ENCODE results near the gene ENTPD2.
"Not testable (repeated sequence)": the region's sequence is repeated elsewhere in the genome, so short reads cannot be mapped to it uniquely, and the experiment has no call there.

ENTPD2 gene

DNA sequence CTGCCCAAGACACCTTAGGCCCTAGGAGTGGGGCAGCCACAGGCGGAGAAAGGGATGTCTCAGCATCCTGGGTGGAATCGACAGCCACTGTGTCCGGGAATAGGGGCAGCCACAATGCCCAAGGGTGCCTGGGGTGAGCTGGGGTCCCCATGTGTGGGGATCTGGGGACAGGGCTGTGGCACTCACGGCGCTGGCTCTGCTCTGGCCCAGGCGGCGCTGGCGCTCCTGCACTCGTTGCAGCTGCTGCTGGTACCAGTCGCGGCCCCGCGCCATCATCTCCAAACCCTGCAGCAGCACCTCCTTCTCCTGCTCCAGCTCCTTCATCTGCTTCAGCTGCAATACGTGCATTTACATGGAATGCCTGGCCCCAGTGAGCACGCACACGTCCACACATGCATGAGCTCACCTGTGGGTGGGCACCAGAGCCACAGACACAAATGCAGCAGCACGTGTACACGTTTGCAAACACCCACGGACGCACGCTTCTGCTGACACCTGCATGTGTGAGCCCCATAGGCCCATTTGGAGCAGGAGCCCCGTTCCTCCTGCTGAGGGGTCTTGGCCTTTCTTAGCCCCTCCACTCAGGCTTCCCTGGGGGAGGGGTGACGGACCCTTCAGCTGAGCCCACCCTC, 11.6 kb upstream of the ENTPD2 start:
- CTCF ChIA-PET = interaction anchor here (0.8 to 11.6 kb wide), 10 partner anchors 7 to 162 kb away, joined by 3 to 202 read pairs (median 14); partner anchors contain the start of genes ABCA2, FUT7, MAN1B1 and NPDC1
- TF ChIP-seq, protein P1, sequence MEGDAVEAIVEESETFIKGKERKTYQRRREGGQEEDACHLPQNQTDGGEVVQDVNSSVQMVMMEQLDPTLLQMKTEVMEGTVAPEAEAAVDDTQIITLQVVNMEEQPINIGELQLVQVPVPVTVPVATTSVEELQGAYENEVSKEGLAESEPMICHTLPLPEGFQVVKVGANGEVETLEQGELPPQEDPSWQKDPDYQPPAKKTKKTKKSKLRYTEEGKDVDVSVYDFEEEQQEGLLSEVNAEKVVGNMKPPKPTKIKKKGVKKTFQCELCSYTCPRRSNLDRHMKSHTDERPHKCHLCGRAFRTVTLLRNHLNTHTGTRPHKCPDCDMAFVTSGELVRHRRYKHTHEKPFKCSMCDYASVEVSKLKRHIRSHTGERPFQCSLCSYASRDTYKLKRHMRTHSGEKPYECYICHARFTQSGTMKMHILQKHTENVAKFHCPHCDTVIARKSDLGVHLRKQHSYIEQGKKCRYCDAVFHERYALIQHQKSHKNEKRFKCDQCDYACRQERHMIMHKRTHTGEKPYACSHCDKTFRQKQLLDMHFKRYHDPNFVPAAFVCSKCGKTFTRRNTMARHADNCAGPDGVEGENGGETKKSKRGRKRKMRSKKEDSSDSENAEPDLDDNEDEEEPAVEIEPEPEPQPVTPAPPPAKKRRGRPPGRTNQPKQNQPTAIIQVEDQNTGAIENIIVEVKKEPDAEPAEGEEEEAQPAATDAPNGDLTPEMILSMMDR (IDR thresholded peaks at IDR 0.05; ENCODE audit: control extremely low read depth, extremely low read depth, low read depth, missing control alignments) = no peak
- DNase-seq (ENCODE audit: extremely low spot score) = no peak
- POLR2A ChIA-PET = no interaction called here

GRCh38 chr9:137064880-137065164, 11.0 kb upstream of the ENTPD2 start:
- TF ChIP-seq, protein P1 (IDR thresholded peaks at IDR 0.05; ENCODE audit: control extremely low read depth, extremely low read depth, low read depth, missing control alignments) = no peak
- no peak for DNase-seq (ENCODE audit: extremely low spot score)
- CTCF ChIA-PET = interaction anchor here (0.8 to 11.6 kb wide), 17 partner anchors 10 to 280 kb away, joined by 3 to 202 read pairs (median 5); partner anchors contain the start of genes ABCA2, FUT7, MAN1B1 and NPDC1
- POLR2A ChIA-PET = no interaction called here

DNA sequence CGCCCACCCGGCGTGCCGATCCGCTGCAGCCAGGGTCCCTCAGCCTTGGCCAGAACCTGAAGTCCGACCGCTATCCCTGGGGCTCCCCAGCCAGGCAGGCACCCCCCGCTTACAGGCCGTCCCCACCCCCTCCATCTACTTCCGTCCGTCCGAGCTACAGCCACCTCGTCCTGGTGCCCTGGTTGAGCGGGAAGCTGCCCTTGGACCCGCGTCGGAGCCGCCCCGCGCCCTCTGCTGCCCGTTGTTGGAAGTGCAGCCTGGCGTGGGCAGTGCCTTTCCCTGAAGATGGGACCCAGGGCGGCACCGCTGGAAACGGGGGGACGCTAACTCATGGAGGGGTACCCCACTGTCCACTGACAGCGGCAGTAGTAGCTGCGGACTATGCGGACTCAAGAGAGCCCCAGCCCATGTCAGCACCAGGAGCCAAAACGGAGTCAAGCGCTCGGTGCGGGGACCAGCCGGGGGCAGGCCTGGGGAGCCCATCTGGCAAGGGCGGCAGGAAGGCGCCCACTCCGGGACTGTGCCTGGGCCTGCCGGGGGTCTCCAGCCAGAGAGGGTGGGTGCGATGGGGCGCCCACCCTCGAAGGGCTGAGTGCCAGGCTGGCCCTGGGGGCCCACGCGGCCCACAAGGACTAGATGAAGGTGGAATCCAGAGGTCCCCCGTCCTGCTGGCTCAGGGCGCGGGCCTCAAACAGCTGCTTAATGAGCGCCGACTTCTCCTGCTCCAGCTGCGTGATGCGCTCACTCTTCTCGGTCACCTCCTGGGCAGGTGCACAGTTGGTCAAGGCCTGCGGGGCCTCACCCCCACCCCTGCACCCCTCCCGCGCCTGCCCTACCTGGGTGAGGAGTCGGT, 10.4 kb upstream of the ENTPD2 start:
- peak; percentile 69 for DNase-seq (ENCODE audit: extremely low spot score)
- ChIA-PET CTCF (interaction anchor here (0.7 to 11.6 kb wide), 29 partner anchors 8 to 286 kb away, joined by 3 to 202 read pairs (median 5); partner anchors contain the start of genes ABCA2, ANAPC2, FBXW5 and FUT7), POLR2A (interaction anchor here (0.6 to 0.8 kb wide), 3 partner anchors 17 to 177 kb away, joined by 3 to 4 read pairs (median 3); no protein-coding TSS in a partner anchor)
- TF ChIP-seq, protein P1 (IDR thresholded peaks at IDR 0.05; ENCODE audit: control extremely low read depth, extremely low read depth, low read depth, missing control alignments) = peak; percentile 94

DNA sequence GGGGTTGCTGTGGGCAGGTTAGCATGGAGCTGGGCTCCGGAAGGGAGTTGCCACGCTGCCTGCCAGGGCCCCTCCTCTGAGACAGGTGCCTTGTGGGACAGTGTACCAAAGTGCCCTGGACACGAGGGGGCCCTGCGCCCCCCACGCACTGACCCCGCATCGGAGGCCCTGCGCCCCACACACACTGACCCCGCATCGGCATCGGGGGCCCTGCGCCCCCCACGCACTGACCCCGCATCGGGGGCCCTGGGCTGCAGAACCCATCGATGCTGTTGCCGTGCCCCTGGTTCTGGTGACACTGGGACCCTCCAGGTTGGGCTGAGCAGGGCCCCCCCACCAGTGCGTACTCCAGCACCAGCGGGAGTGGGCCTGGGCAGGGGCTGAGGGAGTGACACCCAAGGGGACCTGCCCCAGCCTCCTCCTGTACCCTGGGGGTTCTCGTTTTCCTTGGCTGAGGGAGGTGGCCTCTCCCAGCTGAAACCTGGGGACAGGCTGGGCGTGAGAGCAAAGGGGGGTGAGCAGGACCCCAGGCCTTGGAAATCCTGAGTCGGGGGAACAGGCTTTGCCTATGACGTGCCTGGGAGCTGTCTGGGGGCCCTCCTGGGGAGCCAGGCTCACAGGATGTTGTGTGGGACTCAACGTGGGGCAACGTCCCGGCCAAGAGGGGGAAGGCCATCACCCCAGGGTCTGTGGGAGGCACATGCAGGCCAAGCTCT, 9.6 kb upstream of the ENTPD2 start:
- CTCF ChIA-PET = interaction anchor here (0.7 to 11.6 kb wide), 30 partner anchors 8 to 285 kb away, joined by 3 to 202 read pairs (median 5); partner anchors contain the start of genes ABCA2, ANAPC2, FBXW5 and FUT7
- DNase-seq (ENCODE audit: extremely low spot score) = no peak
- TF ChIP-seq, protein P1 (IDR thresholded peaks at IDR 0.05; ENCODE audit: control extremely low read depth, extremely low read depth, low read depth, missing control alignments) = no peak
- POLR2A ChIA-PET = interaction anchor here (0.6 to 0.8 kb wide), 2 partner anchors 139 to 177 kb away, joined by 3 to 4 read pairs; no protein-coding TSS in a partner anchor

- POLR2A ChIA-PET; DNase-seq (ENCODE audit: extremely low spot score): not testable (repeated sequence)
- CTCF ChIA-PET = interaction anchor here (0.8 to 11.6 kb wide), 7 partner anchors 9 to 201 kb away, joined by 3 to 202 read pairs (median 5); partner anchors contain the start of genes ABCA2 and FUT7
Observed at GRCh38 chr9:137062798-137063197, 8.9 kb upstream of the ENTPD2 start.

DNA sequence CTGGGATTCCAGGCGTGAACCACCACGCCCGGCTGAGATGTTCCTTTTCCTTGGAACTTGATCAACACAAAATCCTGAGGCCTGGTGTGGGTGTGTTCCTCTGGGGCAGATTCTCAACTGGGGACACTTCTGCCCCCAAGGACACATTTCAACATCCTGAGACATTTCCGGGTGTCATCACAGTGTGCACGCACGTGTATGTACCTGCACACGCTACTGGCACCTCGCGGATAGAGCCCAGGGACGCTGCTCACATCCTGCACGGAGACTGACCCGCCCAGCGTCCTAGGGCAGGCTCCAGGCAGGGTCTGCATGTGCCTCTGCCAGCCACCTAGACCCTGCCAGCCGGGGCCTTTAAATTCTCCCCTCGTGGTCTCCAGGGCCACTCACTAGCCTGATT, 8.5 kb upstream of the ENTPD2 start:
- POLR2A ChIA-PET = no interaction called here

More for the DNA sequence above, 8.5 kb upstream of the ENTPD2 start:
- CTCF ChIA-PET = interaction anchor here (1.9 to 11.6 kb wide), 3 partner anchors 9 to 115 kb away, joined by 5 to 202 read pairs (median 48); partner anchors contain the start of genes ABCA2 and FUT7
- no peak for DNase-seq (ENCODE audit: extremely low spot score)
- TF ChIP-seq, protein P1 (IDR thresholded peaks at IDR 0.05; ENCODE audit: control extremely low read depth, extremely low read depth, low read depth, missing control alignments) = no peak

All from GM10248 (cell line).